ENCODE results near the gene GAREM2. TPM values are rescaled to one million over a fixed set of nuclear protein-coding genes. Genes with fewer than 3 reads are reported as not detected.

GAREM2 gene
- total and polyA plus RNA-seq, 9 of the 15 experiments (the other 6 are each of a cell fraction or from before 2014, with no cell fraction given): 1.7 to 12.4 (median 2.5) TPM

GRCh38 chr2:26175466-26176278, 2.8 kb downstream of the GAREM2 start:
- DNase-seq (ENCODE audit: extremely low read depth in 1 of 4, low spot score in 3 of 4) (peak in 1 of 4 experiments; percentile 23), FAIRE-seq (no peak), ATAC-seq (peak; percentile 18; the same call in 2 of the 3 replicates)
- Histone ChIP-seq H3K4me1 (replicated peaks in 1 of 2; ENCODE audit: control insufficient read depth in 2 of 2, insufficient read depth in 2 of 2, low read length in 2 of 2) (peaks cover 4 to 57% of the 10 kb centered on the region in 2 experiments; a peak in 4 of 5 replicates), H3K79me2 (ENCODE audit: control insufficient read depth, insufficient read depth, low read length) (no peaks in the 10 kb centered on the region), H4K20me1 (replicated peaks; ENCODE audit: control insufficient read depth, insufficient read depth, low read length) (no peaks in the 10 kb centered on the region), H3K9ac (ENCODE audit: insufficient read depth in 1 of 2, low read depth in 2 of 2, low read length in 2 of 2) (peak overlapping the region in 1 of 2 experiments; percentile 55; a peak in 1 of 4 replicates), H3K27me3 (ENCODE audit: control insufficient read depth in 2 of 2, insufficient read depth in 2 of 2, low read length in 2 of 2) (no peaks in the 10 kb centered on the region), H3K4me3 (no peak overlapping the region), H3K36me3 (ENCODE audit: control insufficient read depth, insufficient read depth, low read length) (no peaks in the 10 kb centered on the region), H3K4me2 (ENCODE audit: insufficient read depth, low read length) (no peak overlapping the region), H3K27ac (ENCODE audit: extremely low read depth, low read depth, low read length) (no peak overlapping the region), H3K9me3 (replicated peaks; ENCODE audit: control insufficient read depth, insufficient read depth, low read depth, low read length) (no peaks in the 10 kb centered on the region), H3K9me1 (ENCODE audit: control insufficient read depth, insufficient read depth, low read length) (no peaks in the 10 kb centered on the region), H2AFZ (ENCODE audit: low read depth, low read length) (no peak overlapping the region)
- intact Hi-C loops (cut with micrococcal nuclease) (no loop called here), in situ Hi-C loops (cut with MboI) (no loop called here)
- TF ChIP-seq ZNF324 (CRISPR knock-in tag; IDR thresholded peaks at IDR 0.05) (no peak), ZC3H4 (CRISPR knock-in tag; IDR thresholded peaks at IDR 0.05; ENCODE audit: borderline replicate concordance) (no peak), HMGN3 (IDR thresholded peaks at IDR 0.05; ENCODE audit: borderline replicate concordance, extremely low read depth, insufficient read length, low read depth, low read length) (no peak), SOX6 (IDR thresholded peaks at IDR 0.05) (no peak), ZNF384 (IDR thresholded peaks at IDR 0.05; ENCODE audit: low read depth, low read length) (no peak), CC2D1A (IDR thresholded peaks at IDR 0.05) (no peak), EGR1 (conservative IDR thresholded peaks at IDR 0.05) (peak; percentile 40)
- TF ChIP-seq, protein P1, sequence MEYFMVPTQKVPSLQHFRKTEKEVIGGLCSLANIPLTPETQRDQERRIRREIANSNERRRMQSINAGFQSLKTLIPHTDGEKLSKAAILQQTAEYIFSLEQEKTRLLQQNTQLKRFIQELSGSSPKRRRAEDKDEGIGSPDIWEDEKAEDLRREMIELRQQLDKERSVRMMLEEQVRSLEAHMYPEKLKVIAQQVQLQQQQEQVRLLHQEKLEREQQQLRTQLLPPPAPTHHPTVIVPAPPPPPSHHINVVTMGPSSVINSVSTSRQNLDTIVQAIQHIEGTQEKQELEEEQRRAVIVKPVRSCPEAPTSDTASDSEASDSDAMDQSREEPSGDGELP (CRISPR knock-in tag; IDR thresholded peaks at IDR 0.05; ENCODE audit: borderline replicate concordance): peak; percentile 39; the same call in 1 of the 2 replicates
- 47% methylated on average over 10 of the region's 15 CpGs for WGBS (ENCODE audit: insufficient coverage, low coverage, missing lambda C conversion rate)
- POLR2A ChIA-PET: interaction anchor here (0.6 to 1.1 kb wide), 4 partner anchors 10 to 69 kb away, joined by 3 to 4 read pairs (median 3); no protein-coding TSS in a partner anchor
- BruUV-seq (replicated peaks): no TSS peak
- CTCF ChIA-PET (ENCODE audit: low intra/inter-chr PET ratio): interaction anchor here (0.6 kb wide), 3 partner anchors 9 to 813 kb away, joined by 3 read pairs; no protein-coding TSS in a partner anchor
